Panc1 (cell line): ENCODE measurements around the gene GTF2F1. TPM values are rescaled to one million over a fixed set of nuclear protein-coding genes. Genes with fewer than 3 reads are reported as not detected.

Experiments used
- ATAC-seq: fragments of 200-7000 bp; cut with Tn5 transposase; 2 replicates; pipeline ENCODE4 v1.9.1; 2020; ENCODE audit warnings: mild to moderate bottlenecking, moderate library complexity
- BruUV-seq: library from RNA; stranded (reverse); fragments of 400-500 nt; replicated peaks from 2 replicates; lab custom pipeline; 2021; lab: Mats Ljungman, UMichigan
- CTCF ChIA-PET: fragments of 300-600 bp; sonication (Branson Sonifier 250); formaldehyde crosslinking; loops from one replicate; lab custom pipeline; 2022; ENCODE audit warnings: antibody characterized with exemption; lab: Charles Lee
- POLR2A ChIA-PET: fragments of 300-600 bp; sonication (Branson Sonifier 250); formaldehyde crosslinking; loops from one replicate; lab custom pipeline; 2022; ENCODE audit warnings: antibody characterized with exemption; lab: Charles Lee
- DNase-seq: peaks from one replicate; pipeline ENCODE4 v3.0.0-alpha.2; 2010; ENCODE audit warnings: low read depth, low spot score
- H3K27ac ChIP-seq: 2 replicates; pipeline ENCODE4 v1.5.1; 2011; ENCODE audit warnings: mild to moderate bottlenecking, low read length, inconsistent platforms
- H3K27me3 ChIP-seq: fragments of 200-500 bp; sonication (Bioruptor generic); 2 replicates; pipeline ENCODE4 v1.6.0; 2014; ENCODE audit warnings: low read length, inconsistent platforms; ENCODE audit not compliant: control insufficient read depth, insufficient read depth
- H3K36me3 ChIP-seq: fragments of 200-500 bp; sonication (Bioruptor generic); 2 replicates; pipeline ENCODE4 v1.5.1; 2014; ENCODE audit warnings: inconsistent platforms, mild to moderate bottlenecking, low read length, moderate library complexity; ENCODE audit not compliant: control insufficient read depth, insufficient read depth
- H3K4me1 ChIP-seq: 2 replicates; pipeline ENCODE4 v1.5.1; 2011; ENCODE audit warnings: inconsistent platforms, mild to moderate bottlenecking, low read length, moderate library complexity; ENCODE audit not compliant: control insufficient read depth, insufficient read depth
- H3K4me3 ChIP-seq, 2 experiments: 2 replicates each; pipeline ENCODE4 v1.5.1; 2011 to 2012; ENCODE audit warnings: low read depth in 2 of 2, low read length in 2 of 2, mild to moderate bottlenecking in 2 of 2, inconsistent platforms in 1 of 2, moderate library complexity in 1 of 2
- H3K9me3 ChIP-seq: fragments of 200-500 bp; sonication (Bioruptor generic); 2 replicates; pipeline ENCODE4 v1.5.1; 2014; ENCODE audit warnings: low read depth, mild to moderate bottlenecking, inconsistent platforms, low read length, moderate library complexity; ENCODE audit not compliant: control insufficient read depth, insufficient read depth
- POLR2AphosphoS5 ChIP-seq: IDR thresholded peaks from 2 replicates; pipeline ENCODE4 v1.6.1; 2012; ENCODE audit warnings: mild to moderate bottlenecking, low read depth, low read length, moderate library complexity
- SIN3A ChIP-seq: IDR thresholded peaks from 2 replicates; pipeline ENCODE4 v1.6.1; 2012; ENCODE audit warnings: low read depth, mild to moderate bottlenecking, low read length, moderate library complexity, borderline replicate concordance; ENCODE audit not compliant: insufficient read depth
- TCF7L2 ChIP-seq: IDR thresholded peaks from 2 replicates; pipeline ENCODE4 v1.6.1; 2011; ENCODE audit warnings: mild to moderate bottlenecking, low read depth, low read length, inconsistent platforms
- in situ Hi-C: cut with HindIII; loops from 2 replicates; pipeline ENCODE4 v1.10.0; 2016; ENCODE audit warnings: low sequenced_read_pairs, low pct_unique_long_range_greater_than_20kb
- intact Hi-C: fragments of 100-400 bp; cut with micrococcal nuclease; formaldehyde crosslinking; loops from one replicate; pipeline ENCODE4 v1.10.0; 2022; ENCODE audit not compliant: unreplicated experiment
- total RNA-seq: library from RNA; stranded (reverse); gene quantifications from one replicate; pipeline ENCODE4 v1.2.1, GENCODE V29; 2021; ENCODE audit not compliant: unreplicated experiment
- TF ChIP-seq, protein P1 (sequence below), 2 experiments: IDR thresholded peaks; 2 replicates each; pipeline ENCODE4 v1.6.1; 2011 to 2012; ENCODE audit warnings: low read depth in 2 of 2, control low read depth in 1 of 2, low read length in 1 of 2, mild to moderate bottlenecking in 1 of 2, moderate library complexity in 1 of 2; ENCODE audit not compliant: insufficient read depth in 1 of 2
- TF ChIP-seq, protein P2 (sequence below): fragments of 450-650 bp; IDR thresholded peaks from 2 replicates; pipeline ENCODE4 v1.5.1; 2017; ENCODE audit warnings: mild to moderate bottlenecking

GTF2F1 gene
- total RNA-seq, 1 experiment from 2014 or later, result 61.1 TPM

DNA sequence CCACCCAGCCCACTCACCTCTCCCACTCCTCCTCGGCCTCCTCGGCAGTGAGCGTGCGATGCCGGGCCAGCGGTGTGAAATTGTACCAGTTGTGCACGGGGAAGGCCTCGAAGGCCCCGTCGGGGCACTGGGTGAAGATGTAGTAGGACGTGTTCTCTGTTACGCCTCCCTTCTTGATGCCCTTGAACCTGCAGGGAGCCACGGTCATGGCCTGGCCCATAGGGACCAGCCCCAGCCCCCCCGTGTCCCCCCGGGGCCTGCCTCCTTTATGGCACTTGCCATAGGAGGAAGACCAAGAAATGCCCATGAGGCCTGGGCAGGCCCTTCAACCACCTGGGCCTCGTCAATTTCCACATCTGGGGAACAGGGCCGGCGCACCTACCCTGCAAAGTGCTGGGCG is 5.6 kb downstream of the GTF2F1 start:
- in situ Hi-C loops, result no loop called here
- peaks cover 4% of the 10 kb centered on the region; the same call in 1 of the 2 replicates for H3K4me1 ChIP-seq
- H3K27ac ChIP-seq, result no peak overlapping the region
- H3K4me3 ChIP-seq, result no peak overlapping the region
- CTCF ChIA-PET, result no interaction called here
- peaks cover under 1% of the 10 kb centered on the region for H3K36me3 ChIP-seq
- BruUV-seq, result no TSS peak
- DNase-seq (no peak), ATAC-seq (no peak)
- no peaks in the 10 kb centered on the region for H3K27me3 ChIP-seq
- TF ChIP-seq, protein P1, sequence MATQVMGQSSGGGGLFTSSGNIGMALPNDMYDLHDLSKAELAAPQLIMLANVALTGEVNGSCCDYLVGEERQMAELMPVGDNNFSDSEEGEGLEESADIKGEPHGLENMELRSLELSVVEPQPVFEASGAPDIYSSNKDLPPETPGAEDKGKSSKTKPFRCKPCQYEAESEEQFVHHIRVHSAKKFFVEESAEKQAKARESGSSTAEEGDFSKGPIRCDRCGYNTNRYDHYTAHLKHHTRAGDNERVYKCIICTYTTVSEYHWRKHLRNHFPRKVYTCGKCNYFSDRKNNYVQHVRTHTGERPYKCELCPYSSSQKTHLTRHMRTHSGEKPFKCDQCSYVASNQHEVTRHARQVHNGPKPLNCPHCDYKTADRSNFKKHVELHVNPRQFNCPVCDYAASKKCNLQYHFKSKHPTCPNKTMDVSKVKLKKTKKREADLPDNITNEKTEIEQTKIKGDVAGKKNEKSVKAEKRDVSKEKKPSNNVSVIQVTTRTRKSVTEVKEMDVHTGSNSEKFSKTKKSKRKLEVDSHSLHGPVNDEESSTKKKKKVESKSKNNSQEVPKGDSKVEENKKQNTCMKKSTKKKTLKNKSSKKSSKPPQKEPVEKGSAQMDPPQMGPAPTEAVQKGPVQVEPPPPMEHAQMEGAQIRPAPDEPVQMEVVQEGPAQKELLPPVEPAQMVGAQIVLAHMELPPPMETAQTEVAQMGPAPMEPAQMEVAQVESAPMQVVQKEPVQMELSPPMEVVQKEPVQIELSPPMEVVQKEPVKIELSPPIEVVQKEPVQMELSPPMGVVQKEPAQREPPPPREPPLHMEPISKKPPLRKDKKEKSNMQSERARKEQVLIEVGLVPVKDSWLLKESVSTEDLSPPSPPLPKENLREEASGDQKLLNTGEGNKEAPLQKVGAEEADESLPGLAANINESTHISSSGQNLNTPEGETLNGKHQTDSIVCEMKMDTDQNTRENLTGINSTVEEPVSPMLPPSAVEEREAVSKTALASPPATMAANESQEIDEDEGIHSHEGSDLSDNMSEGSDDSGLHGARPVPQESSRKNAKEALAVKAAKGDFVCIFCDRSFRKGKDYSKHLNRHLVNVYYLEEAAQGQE (IDR thresholded peaks at IDR 0.05; ENCODE audit: insufficient read depth in 1 of 2, low read depth in 2 of 2, low read length in 1 of 2), result no peak
- TF ChIP-seq SIN3A, result no peak
- no peak for TF ChIP-seq TCF7L2
- TF ChIP-seq POLR2AphosphoS5, result no peak
- TF ChIP-seq, protein P2, sequence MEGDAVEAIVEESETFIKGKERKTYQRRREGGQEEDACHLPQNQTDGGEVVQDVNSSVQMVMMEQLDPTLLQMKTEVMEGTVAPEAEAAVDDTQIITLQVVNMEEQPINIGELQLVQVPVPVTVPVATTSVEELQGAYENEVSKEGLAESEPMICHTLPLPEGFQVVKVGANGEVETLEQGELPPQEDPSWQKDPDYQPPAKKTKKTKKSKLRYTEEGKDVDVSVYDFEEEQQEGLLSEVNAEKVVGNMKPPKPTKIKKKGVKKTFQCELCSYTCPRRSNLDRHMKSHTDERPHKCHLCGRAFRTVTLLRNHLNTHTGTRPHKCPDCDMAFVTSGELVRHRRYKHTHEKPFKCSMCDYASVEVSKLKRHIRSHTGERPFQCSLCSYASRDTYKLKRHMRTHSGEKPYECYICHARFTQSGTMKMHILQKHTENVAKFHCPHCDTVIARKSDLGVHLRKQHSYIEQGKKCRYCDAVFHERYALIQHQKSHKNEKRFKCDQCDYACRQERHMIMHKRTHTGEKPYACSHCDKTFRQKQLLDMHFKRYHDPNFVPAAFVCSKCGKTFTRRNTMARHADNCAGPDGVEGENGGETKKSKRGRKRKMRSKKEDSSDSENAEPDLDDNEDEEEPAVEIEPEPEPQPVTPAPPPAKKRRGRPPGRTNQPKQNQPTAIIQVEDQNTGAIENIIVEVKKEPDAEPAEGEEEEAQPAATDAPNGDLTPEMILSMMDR, result no peak
- intact Hi-C loops, result no loop called here
- no peaks in the 10 kb centered on the region for H3K9me3 ChIP-seq
- POLR2A ChIA-PET, result no interaction called here

- Histone ChIP-seq H3K4me3 (no peak overlapping the region), H3K36me3 (no peaks in the 10 kb centered on the region), H3K9me3 (no peaks in the 10 kb centered on the region), H3K4me1 (no peaks in the 10 kb centered on the region), H3K27ac (no peak overlapping the region), H3K27me3 (no peaks in the 10 kb centered on the region)
- intact Hi-C loops, result no loop called here
- DNase-seq (no peak), ATAC-seq (no peak)
- BruUV-seq, result no TSS peak
- ChIA-PET CTCF (no interaction called here), POLR2A (interaction anchor here (0.6 kb wide), 1 partner anchor 246 kb away, joined by 3 read pairs; no protein-coding TSS in a partner anchor)
- in situ Hi-C loops, result no loop called here
- TF ChIP-seq POLR2AphosphoS5 (no peak), TCF7L2 (no peak), SIN3A (no peak)
- TF ChIP-seq, protein P2, result no peak
- TF ChIP-seq, protein P1 (IDR thresholded peaks at IDR 0.05; ENCODE audit: insufficient read depth in 1 of 2, low read depth in 2 of 2, low read length in 1 of 2), result no peak
Measured at GRCh38 chr19:6384381-6384780, 8.6 kb downstream of the GTF2F1 start.
